Sigmoid colon (tissue), 3 donors: ENCODE results near the gene PPIH.

Experiments
- CTCF ChIP-seq, 4 experiments: fragments of 450-650 bp in 3 of 4; fragments of 200-600 bp in 1 of 4; IDR thresholded peaks; one replicate each; pipeline ENCODE4 v1.5.1; 2016 to 2019; ENCODE audit warnings: antibody characterized with exemption in 4 of 4, mild to moderate bottlenecking in 3 of 4, moderate library complexity in 2 of 4
- POLR2A ChIP-seq, 2 donors: fragments of 450-650 bp; IDR thresholded peaks; one replicate each; pipeline ENCODE4 v1.6.1; 2016; ENCODE audit warnings: antibody characterized with exemption in 2 of 2, mild to moderate bottlenecking in 2 of 2, moderate library complexity in 2 of 2

GRCh38 chr1:42700006-42700405, 41.8 kb downstream of the PPIH start:
- TF ChIP-seq CTCF (IDR thresholded peaks at IDR 0.05) (no peak), POLR2A (IDR thresholded peaks at IDR 0.05) (no peak)
